Kasumi-1 (cell line): ENCODE data around the gene ATP6V0E1.

Source experiments
- DNase-seq, 2 experiments: peaks; one replicate each; lab custom pipeline; 2025; lab: John Stamatoyannopoulos, UW

Gene ATP6V0E1

DNA sequence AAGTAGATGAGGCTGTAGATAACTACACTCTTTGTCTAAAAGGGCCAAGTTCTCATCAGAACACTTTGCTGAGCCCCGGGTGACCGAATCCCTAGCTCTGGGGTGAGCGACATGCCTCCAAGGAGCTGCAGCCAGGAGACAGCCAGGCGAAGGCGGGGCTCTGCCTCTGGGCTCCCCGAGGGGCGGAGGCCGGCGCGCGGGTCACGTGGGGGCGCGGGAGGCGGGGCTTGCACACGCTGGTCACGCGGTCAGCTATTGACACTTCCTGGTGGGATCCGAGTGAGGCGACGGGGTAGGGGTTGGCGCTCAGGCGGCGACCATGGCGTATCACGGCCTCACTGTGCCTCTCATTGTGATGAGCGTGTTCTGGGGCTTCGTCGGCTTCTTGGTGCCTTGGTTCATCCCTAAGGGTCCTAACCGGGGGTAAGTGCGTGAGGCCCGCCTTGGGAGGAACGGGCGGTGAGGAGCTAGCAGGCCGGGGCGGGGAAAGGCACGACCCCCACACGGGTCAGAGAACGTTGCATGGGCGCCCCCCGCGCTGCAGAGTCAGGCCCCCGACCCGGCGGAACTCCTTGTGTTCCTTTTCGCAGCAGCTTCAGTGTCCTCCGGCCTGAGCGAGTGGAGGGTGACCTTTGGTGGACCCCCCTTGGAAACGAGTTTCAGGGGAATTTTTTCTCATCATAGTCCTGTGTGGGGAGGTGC, at the start of gene ATP6V0E1:
Gene ATP6V0E1, plus strand, starts transcription at position 230 of the 702 bp plus-strand sequence. Its CDS starts 90 bp downstream, at position 320.
- peak; percentile 91 for DNase-seq

DNA sequence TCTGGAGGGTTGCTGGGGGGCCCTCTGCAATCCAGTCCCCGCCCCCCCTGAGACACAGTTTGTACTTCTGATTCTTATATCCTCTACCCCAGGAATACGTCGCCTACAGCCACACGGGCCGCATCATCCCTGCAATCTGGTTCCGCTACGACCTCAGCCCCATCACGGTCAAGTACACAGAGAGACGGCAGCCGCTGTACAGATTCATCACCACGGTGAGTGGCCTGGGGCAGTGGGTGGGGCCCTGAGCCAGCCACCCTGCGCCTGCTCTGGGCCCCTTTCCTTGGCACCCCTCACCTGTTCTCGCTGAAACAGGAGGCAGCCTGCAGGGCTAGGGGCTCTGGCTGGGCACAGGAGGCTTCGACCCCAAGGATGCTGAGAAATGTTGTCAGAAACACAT, 48.5 kb upstream of the ATP6V0E1 start:
- DNase-seq, result no peak

DNA sequence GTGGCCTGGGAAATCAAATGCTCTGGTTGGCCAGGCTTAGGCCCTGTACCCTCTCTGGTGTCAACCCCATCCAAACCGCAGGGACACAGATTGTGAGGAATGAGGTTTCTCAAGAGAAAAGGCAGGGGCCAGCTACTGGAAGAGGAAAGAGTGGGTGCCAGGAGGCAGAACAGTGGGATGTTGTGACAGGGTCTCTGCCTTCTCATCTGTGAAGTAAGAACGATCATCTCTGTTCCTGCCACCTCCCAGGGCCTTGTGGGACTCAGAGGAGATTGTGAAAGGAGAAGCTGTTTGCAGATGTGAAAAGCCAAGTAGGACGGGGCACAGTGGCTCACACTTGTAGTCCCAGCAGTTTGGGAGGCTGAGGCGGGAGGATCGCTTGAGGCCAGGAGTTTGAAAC, 47.2 kb upstream of the ATP6V0E1 start:
- DNase-seq, result no peak

DNA sequence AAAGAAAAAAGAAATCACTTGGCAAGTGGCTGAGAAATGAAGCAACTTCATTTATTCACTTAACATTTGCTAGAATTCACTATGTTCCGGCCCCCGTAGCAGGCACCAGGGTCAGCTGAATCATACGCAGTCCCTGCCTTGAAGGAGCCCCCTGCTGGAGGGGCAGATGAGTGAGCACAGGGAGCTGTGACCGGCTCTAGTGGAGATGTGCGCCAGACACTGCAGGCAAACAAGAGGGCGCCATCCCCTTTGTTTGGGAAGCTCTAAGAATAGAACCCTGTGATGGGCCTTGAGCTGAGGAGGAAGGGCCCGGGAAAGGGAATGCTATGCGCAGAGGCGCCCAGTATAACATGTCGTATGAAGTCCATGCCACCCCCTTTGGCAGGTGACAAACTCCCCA, 44.5 kb upstream of the ATP6V0E1 start:
- DNase-seq, result peak; percentile 69 to 77

DNA sequence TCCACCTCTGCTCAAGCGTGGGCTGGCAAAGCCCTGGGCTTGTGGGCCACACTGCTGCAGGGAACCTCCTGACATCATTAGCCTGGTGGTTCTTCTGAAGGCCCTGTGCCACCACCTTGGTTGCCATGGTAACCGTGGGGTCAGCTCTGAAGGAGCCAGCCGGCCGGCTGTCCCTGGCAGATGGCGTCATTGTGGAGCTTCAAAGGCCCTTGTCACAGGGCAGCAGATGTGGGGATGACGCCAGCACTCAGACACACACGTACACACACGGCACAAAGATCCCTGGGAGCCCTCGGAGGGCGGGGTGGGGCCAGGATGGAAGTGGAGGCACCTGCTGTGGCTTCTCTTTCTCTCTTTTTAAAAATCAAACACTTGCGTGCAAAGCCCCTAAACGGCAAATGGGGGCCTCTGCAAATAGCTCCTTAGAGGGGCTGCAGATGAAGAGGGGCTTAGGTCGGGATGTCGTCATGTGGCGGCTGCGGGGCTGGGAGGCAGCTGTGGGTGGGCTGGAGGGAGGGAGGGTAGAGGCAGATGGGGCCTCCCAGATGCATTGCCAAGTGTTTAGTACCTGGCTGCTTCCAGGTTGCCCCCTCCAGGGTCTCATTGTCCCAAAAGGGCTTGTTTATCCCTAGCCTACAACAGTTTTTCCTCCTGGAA, 43.8 kb upstream of the ATP6V0E1 start:
- DNase-seq, result no peak

DNA sequence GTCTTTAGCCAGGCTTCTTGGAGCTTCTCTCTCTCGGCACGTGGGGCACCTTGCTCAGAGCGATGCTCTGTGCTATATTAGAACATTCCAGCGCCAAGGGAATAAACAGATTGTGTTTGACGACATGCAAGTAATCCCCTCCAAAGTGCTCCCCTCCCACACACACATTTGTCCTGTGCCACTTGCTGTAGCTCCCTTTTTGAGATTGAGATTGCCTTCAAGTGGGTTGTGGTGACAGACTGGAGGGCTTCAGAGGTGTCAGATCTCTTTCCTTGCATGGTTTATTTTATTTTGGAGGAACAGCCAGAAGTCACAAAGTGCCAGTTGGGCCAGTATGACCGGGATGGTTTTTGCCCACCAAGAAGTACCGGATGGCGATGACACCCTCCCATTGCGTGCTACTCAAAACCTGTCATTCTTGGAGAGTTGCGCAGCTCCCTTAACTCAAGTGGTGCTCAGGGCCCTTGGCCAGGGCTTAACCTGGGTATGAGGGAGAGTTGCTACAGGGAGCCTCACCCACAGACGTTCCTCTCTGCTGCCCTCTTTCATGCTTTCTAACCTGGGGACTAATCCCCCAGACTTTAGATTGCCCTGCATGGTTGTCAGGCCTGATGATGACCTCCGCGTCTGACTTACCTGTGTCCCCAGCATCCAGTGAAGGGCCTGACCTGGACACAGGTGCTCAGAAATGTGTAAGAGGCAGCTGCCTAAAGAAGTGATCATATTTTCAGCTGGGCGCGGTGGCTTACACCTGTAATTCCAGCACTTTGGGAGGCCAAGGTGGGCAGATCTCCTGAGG, 43.1 kb upstream of the ATP6V0E1 start:
- DNase-seq, result no peak

DNA sequence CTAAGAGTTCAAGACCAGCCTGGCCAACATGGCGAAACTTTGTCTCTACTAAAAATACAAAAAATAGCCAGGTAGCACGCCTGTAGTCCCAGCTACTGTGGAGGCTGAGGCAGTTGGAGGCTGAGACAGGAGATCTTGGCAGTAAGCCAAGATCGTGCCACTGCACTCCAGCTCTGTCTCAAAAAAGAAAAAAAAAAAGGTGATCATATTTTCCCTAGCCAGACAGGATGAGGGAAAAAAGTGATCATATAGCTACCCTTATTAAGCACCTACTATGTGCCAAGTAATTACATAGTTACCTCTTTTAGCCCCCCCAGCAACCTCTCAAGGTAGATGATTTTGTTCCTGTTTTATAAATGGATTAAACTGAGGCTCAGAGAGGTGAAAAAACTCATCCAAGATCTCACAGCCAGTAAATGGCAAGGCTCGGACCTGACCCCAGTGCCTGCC, 42.5 kb upstream of the ATP6V0E1 start:
- no peak for DNase-seq

DNA sequence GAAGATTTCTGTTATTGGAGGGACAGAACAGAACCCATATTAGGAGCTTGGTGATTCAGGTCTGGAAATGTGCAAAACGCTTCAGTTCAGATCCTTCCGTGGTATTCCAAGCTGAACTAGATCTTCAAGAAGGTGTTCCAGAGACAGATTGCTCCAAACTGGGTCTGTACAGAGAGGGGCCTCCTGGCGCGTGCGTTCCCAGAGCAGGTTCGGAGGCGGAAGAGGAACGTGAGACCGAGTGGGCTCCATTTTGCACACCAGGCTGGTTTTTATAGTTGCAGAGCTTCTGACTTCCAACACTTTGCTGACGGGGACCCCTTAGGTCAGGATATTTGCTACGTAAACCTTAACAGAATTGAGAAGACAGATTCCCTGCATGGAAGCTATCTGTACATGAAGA, 41.0 kb upstream of the ATP6V0E1 start:
- DNase-seq, result no peak

DNA sequence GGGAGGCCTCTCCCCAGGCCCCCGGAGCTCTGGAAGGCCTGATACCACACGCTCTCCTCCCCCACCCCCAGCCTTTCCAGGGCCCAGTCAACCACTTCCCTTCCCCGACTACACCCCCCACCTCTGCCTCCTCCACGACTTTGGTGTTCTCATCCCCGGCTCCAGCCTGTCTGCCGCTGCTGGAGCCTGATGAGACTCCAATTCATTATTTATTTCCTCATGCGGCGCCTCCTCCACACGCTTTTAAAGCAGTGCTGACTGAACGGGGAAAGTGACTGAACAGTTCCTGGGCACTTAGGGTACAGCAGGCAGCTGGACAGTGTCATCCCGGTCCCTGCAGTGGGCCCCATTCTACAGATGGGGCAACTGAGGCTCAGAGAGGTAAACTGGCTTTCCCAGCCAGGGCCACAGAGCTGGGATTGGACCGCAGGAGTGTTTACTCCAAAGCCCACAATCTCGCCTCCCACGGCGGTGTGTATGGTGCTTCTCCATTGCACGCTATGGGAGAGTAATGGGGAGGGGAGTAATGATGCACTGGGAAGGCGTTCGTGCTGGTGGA, 40.2 kb upstream of the ATP6V0E1 start:
- DNase-seq, result peak; percentile 59 to 76

DNA sequence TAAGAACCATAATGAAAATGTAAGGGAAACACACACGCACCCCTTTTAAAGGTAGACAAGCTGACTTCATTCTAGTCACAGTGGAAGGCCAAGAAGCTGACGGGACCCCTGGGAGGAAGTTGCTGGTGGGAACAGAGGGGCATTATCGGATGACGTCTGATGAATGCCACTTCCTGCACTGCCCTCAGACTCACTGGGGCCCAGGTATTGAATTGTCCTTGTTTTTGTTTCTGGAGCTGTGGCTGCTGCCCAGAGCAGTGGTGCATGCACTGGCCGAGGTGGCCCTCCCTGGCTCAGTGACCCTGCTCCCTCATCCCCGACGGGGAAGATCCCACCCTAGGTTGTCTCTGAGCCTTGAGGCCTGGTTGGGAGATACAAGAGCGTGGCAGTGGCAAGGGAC, 39.7 kb upstream of the ATP6V0E1 start:
- no peak for DNase-seq

DNA sequence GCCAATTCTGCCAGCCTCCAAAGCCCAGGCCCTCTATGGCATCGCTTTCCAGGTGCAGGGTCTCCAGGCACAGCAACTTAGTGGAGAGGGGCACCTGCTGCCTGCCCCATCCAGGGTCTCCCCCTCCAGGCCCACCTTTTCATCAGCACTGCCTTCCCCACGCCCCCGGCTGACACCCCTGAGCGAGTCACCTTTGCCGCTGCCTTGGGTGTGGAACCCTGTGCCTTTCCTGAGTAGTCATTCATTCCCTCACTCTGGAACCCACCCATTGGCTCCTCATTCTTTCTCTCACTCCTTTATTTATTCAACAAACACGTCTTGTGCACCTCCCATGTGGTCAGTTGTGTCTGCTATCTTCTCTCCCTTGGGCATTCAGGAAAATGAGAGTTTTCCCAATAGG, 38.8 kb upstream of the ATP6V0E1 start:
- no peak for DNase-seq

DNA sequence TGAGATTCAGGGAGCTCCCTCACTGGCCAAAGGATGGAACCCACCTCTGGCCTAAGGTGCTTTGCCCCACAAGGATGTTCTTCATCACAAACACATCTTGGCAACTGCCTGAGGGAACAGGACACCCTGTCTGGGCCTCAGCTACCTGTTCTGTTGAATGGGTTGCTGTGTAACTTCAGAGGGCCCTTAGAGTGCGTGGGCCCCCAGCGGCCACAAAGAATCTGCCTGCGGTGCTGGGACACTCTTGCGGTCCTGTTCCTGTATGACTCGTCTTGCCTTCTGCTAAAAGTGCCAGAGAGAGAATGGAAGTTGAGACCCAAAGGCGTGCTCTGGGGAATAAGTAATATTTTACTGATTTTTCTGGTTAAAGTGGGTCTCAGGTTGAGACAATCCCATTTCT, 38.4 kb upstream of the ATP6V0E1 start:
- no peak for DNase-seq

DNA sequence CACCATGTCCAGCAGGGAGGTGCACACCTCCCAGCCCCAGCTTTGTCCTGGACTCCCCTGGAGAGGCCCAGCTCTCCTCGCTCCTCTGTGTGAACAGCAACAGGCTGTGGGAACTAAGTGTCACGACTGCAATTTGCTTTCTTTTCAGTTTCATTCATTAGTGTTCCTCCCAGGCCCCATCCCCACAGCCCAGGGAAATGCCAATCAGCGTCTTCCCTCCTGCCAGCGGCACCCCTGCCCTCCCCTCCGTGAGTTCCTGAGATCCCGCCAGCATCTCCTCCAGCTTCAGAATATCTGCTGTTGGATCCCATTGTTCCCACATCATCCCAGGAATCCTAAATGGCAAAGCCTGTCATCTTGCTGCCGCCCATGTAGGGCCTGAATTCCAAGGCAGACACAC, 37.4 kb upstream of the ATP6V0E1 start:
- DNase-seq, result no peak

DNA sequence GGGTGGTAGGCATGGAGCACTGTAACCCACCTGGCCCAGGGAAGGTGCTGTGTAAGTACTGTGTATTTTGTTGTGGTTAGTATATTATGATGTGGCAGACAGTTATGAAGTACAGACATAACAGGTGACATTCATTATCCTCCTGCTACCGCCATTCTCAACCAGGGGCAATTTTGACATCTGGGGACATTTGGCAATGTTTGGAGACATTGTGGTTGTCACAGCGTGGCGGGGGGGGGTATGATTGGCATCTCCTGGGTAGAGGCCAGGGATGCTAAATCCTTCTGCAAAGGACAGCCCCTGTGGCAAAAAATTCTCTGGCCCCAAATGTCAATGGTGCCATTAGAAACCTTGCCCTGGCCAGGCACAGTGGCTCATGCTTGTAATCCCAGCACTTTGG, 34.1 kb upstream of the ATP6V0E1 start:
- no peak for DNase-seq

DNA sequence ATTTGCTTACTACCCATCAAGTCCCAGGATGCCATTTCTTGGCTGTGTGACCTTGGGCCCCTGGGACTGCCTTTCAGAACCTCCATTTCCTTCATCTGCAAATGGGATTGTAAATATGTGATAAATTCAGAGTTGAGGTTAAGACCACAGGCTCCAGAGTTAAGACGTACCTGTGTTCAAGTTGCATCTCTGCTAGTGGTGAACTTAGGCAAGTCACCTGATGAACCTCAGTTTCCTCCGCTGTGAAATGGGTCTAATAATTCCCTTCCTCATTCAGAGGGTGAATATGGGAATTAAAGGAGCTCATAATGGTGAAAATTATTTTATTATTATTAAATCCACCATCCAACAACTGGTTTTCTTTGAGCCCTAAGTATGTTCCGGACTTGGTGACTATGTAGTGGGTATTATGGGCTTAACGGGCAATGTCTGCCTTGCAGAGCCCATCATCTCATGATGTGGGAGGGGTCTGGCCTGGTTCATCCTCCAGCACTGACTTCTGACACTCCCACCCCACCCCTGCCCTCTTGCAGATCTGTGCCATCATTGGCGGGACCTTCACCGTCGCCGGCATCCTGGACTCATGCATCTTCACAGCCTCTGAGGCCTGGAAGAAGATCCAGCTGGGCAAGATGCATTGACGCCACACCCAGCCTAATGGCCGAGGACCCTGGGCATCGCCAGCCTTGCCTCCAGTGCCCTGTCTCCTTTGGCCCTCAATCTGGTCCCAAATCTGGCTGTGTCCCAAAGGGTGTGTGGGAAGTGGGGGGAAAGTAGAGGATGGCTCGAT, 33.2 kb upstream of the ATP6V0E1 start:
- DNase-seq, result no peak

DNA sequence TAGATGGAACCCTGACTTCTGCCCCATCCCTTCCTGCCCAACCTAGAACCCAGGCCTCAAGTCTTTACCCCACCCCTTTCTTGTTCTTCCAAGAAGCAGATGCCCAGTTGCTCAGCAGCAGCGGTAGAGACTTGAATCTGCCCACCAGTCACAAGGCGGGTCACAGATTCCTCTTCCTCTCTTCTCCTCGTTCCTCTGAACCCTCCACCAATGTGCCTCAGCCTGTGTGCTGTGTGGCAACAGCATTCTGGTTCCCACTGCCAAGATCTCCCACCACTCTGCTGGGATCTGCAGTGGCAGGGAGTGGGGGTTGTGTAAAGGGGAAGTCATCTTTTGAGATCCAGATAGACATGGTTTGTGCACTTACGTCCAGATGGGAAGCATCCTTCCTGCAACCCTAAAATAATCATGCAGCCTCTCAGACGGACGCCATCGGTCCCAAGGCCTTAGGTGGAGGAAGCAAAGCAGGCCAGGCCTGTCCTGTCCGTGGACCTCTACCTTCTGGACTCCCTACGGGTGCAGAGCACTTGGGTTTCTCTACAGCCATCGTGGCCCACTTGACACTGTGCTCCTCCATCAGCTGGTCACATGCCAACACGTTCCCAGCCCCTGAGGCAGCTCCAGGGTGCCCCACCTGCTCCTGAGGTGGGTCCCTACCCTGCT, 32.1 kb upstream of the ATP6V0E1 start:
- no peak for DNase-seq

DNA sequence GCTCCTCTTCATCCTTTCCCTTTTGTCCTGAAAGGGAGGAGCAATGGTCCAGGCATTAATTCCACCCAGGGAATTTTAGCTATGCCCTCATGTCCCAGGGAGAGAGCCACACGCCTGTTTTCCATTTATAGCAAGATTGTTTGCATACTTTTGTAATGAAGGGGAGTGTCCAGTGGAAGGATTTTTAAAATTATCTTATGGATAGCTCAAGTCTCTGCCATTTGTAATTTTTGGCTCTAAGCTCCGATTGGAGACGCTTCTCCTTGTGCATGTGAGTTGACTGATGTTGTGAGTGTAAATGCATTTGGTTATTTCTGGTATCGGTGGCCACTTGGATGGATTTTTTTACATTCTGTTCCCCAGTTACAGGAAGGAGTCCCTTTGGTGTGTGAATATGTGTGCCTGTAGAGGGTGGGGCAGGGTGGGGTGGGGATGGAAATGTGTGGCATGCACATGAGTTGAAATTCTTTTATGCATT, 31.5 kb upstream of the ATP6V0E1 start:
- DNase-seq, result no peak

DNA sequence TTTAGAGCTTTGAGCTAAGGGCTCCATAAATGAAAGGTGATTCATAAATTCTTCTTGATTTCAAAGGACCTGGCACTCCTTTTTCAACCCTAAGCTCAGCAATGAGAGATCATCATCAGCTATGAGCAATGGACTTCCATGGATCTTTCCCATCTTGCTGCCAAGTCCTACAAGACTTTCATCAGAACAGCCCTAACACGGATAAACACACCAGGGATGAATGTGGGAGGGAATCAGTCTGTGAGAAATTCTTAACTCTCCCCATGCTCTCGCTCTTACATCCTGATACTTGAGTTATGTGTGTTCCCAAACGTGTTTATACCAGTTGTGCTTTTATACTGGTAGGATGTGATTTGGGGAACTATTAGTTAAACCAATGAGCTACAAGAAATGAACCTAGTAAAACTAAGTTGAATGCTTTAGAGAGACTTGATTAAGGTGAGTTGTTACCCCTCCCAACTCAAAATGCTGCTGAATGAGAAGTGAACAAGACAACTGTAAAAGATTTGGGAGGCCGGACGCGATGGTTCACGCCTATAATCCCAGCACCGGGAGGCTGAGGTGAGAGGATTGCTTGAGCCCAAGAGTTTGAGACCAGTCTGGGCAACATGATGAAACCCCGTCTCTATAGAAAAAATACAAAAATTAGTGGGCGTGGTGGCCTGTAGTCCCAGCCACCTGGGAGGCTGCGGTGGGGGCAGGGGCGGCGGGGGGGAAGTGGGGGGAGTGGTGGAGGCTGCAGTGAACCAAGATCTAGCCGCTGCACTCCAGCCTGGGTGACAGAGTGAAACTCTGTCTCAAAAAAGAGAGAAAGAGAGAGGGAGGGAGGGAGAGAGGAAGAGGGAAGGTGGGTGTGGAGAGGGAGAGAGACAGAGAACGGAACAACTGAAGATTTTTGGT, 29.5 kb upstream of the ATP6V0E1 start:
- DNase-seq, result no peak

DNA sequence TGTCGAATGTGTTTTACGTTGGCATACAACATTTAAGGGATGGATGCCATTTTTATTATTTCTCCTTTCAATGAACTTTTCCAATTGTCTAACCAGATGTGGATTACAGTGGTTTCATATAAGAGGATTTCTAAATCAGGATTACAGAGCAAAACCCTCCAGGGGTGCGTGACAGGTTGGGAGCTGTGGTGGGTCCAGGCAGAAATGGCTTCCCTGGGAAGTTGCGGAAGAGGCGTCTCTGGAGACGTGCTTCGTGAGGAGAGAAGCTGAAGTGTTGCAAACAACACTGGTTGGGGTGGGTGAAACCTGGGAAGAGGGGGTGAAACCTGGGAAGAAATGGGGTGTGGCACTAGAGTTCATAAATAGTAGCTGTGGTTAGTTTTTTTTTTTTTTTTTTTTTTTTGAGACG, 28.8 kb upstream of the ATP6V0E1 start:
- no peak for DNase-seq

DNA sequence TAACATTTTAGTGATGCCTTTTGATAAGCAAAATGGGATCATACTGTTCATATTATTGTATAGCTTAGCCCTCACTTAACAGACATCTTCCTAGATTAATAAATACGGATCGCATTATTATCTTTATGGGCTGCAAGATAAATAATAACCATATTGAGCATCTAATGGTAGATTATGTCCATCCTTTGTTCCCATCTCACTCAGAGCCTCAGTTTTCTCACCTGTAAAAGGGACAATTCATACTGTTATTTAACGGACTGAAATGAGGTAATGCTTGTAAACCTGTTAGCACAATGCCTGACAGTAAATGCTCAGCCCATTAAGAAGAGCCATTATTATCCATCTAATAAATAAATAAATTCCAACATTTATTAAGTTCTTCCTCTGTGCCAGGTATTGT, 27.3 kb upstream of the ATP6V0E1 start:
- no peak for DNase-seq
